Gastrocnemius medialis (tissue), 4 donors: ENCODE results near the gene CD28.

Experiments
- POLR2A ChIP-seq, 2 donors: fragments of 450-650 bp; IDR thresholded peaks; one replicate each; pipeline ENCODE4 v1.6.1; 2017; ENCODE audit warnings: antibody characterized with exemption in 2 of 2, mild to moderate bottlenecking in 2 of 2, moderate library complexity in 2 of 2
- TF ChIP-seq, protein P1 (sequence below), 5 experiments: fragments of 450-650 bp in 3 of 5; fragments of 200-600 bp in 2 of 5; sonication (generic) in 2 of 5; IDR thresholded peaks in 4 of 5; conservative IDR thresholded peaks in 1 of 5; 1 replicate in 4 of 5; 2 replicates in 1 of 5; pipeline ENCODE4 v1.5.1; 2016 to 2019; ENCODE audit warnings: antibody characterized with exemption in 5 of 5, mild to moderate bottlenecking in 3 of 5, moderate library complexity in 3 of 5

DNA sequence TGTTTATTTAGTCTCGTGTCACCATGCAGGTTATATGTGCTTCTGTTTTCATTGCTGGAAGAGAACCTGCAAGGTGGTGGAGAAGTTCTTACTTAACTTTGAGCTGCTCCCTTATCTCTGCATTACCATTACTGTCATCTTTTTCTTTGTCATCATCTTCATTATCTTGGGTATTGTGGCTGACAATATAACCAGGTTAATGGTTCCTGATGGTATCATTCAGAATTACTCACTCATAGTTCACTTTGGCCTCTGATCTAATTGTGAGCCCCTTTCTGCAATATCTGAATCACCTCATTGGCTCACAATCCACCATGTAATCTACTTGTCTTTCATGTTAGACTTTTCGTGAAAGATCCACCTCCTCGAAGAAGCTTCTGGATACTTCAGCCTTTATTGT, 5.0 kb downstream of the CD28 start:
- TF ChIP-seq, protein P1, sequence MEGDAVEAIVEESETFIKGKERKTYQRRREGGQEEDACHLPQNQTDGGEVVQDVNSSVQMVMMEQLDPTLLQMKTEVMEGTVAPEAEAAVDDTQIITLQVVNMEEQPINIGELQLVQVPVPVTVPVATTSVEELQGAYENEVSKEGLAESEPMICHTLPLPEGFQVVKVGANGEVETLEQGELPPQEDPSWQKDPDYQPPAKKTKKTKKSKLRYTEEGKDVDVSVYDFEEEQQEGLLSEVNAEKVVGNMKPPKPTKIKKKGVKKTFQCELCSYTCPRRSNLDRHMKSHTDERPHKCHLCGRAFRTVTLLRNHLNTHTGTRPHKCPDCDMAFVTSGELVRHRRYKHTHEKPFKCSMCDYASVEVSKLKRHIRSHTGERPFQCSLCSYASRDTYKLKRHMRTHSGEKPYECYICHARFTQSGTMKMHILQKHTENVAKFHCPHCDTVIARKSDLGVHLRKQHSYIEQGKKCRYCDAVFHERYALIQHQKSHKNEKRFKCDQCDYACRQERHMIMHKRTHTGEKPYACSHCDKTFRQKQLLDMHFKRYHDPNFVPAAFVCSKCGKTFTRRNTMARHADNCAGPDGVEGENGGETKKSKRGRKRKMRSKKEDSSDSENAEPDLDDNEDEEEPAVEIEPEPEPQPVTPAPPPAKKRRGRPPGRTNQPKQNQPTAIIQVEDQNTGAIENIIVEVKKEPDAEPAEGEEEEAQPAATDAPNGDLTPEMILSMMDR (IDR thresholded peaks at IDR 0.05 in 4 of 5, conservative IDR thresholded peaks at IDR 0.05 in 1 of 5), result no peak
- no peak for TF ChIP-seq POLR2A (IDR thresholded peaks at IDR 0.05)
